GM12891 (cell line): ENCODE data around the gene RSPO4.

Experiments used
- DNase-seq: peaks from one replicate; pipeline ENCODE4 v3.0.0; 2011; ENCODE audit warnings: low spot score; ENCODE audit not compliant: insufficient read length
- FAIRE-seq: peaks from 2 replicates; lab custom pipeline; 2011; peaks lifted over from hg19 to GRCh38; lab: Jason Lieb, UNC
- PAX5 ChIP-seq: IDR thresholded peaks from 2 replicates; pipeline ENCODE4 v1.6.1; 2011; ENCODE audit warnings: low read length, moderate library complexity, mild to moderate bottlenecking; ENCODE audit not compliant: insufficient read depth, severe bottlenecking
- POLR2A ChIP-seq: IDR thresholded peaks from 2 replicates; pipeline ENCODE4 v1.6.1; 2011; ENCODE audit warnings: low read depth, low read length, control low read depth
- POLR2AphosphoS5 ChIP-seq: IDR thresholded peaks from 2 replicates; pipeline ENCODE4 v1.6.1; 2011; ENCODE audit warnings: low read depth, low read length, control low read depth
- POU2F2 ChIP-seq: IDR thresholded peaks from 2 replicates; pipeline ENCODE4 v1.6.1; 2011; ENCODE audit warnings: low read depth, mild to moderate bottlenecking, control low read depth, low read length, moderate library complexity
- SPI1 ChIP-seq: IDR thresholded peaks from 2 replicates; pipeline ENCODE4 v1.6.1; 2011; ENCODE audit warnings: low read depth, low read length, control low read depth
- TAF1 ChIP-seq: IDR thresholded peaks from 2 replicates; pipeline ENCODE4 v1.6.1; 2011; ENCODE audit warnings: low read depth, low read length, control low read depth

The RSPO4 gene

DNA sequence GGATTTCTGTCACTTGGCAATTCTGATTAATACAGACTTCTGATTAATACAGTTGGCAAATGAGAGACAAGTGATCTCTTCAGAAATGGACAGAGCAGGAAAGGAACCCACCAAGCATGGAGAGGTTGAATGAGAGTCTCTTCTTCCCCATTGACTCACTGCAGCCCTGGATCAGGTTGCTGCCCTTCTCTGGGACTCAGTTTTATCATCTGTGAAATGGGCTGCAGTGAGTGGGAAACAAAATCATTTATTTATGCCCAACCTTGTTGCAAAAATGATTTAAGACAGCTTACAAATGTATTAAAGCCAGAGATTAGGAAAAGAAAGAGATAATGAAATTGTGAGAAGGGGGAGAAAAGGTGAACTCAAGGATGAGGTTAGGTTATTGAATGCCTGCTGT, 20.8 kb upstream of the RSPO4 start:
- FAIRE-seq (no peak), DNase-seq (no peak)
- TF ChIP-seq POLR2A (no peak), POU2F2 (no peak), SPI1 (no peak), POLR2AphosphoS5 (no peak), PAX5 (no peak), TAF1 (no peak)

DNA sequence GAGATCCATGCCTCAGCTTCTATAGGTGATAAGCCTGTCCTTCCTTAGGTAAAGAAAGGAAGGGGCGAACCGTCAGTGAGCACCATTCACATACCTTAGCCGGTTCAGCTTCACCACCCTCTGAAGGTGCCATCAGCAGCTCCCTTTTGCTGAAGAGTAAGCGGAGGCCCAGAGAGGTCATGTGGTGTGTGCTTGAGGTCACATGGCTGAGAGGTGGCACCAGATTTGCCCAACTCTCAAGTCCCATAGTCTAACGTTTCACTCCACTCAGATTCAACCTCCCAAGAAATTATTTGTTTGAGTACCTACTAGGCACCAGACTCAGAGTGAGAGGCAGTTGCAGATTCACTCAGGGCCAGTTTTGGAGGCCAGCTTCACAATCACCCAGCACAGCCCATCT, 18.5 kb upstream of the RSPO4 start:
- TF ChIP-seq POLR2A: no peak
- TF ChIP-seq PAX5: no peak
- no peak for TF ChIP-seq TAF1
- no peak for TF ChIP-seq POLR2AphosphoS5
- no peak for TF ChIP-seq SPI1
- TF ChIP-seq POU2F2: no peak
- FAIRE-seq (no peak), DNase-seq (no peak)

DNA sequence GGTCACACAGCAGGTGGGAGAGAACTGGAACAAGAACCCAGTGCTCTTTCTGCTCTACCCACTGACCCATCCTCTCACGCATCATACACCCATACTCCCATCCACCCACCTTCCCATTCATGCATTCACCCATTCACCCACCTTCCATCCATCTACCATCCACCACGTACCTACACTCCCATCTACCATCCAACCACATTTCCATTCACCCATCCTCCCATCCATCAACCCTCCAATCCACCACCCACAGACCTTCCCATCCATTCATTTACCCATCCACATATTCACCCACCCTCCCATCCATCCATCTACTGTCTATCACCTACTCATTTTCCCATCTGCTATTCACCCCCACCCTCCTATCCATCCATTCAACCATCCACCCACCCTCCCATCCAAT, 17.2 kb upstream of the RSPO4 start:
- DNase-seq (no peak), FAIRE-seq (no peak)
- TF ChIP-seq PAX5: no peak

DNA sequence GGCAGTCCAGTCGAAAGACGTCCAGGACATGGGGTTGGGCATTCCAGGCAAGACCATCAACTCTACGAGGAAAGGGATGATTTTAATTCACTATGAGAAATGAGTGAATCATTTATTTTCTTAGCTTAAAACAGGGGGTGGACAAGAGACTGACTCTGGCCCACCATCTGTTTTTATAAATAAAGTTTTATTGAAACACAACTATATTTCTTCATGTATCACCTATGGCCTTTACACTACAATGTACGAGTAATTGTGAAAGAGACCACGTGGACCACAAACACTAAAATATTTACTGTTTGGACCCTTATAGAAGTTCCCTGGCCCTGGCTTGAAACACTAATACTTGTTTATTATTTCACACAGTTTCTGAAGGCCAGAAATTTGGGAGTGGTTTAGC, 15.6 kb upstream of the RSPO4 start:
- no peak for DNase-seq
- TF ChIP-seq POU2F2 (no peak), POLR2AphosphoS5 (no peak), SPI1 (no peak), TAF1 (no peak), PAX5 (no peak), POLR2A (no peak)
- no peak for FAIRE-seq

DNA sequence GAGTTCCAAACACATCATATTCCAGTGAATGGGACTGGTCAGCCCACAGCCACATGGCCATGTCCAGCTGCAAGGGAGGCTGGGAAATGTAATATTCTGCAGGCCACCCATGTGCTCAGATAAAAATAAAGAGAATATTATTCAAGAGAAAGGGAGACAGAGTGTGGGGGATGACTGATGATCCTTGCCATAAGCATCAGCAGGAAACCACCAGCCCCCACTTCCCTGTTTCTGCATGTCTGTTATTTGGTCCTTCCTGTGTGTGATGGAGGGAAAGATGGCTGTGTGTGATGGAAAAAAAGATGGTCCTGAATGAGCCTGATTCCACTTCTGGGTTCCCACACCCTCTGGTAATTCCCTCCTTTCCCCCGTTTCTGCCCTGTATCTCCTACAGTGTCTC, 13.1 kb upstream of the RSPO4 start:
- TF ChIP-seq POU2F2: no peak
- no peak for TF ChIP-seq PAX5
- 0 out of 2 replicates have a peak, but pooled peaks have one; percentile 10 for TF ChIP-seq SPI1
- TF ChIP-seq POLR2A: no peak
- TF ChIP-seq TAF1: no peak
- TF ChIP-seq POLR2AphosphoS5: no peak
- no peak for FAIRE-seq
- DNase-seq: no peak

DNA sequence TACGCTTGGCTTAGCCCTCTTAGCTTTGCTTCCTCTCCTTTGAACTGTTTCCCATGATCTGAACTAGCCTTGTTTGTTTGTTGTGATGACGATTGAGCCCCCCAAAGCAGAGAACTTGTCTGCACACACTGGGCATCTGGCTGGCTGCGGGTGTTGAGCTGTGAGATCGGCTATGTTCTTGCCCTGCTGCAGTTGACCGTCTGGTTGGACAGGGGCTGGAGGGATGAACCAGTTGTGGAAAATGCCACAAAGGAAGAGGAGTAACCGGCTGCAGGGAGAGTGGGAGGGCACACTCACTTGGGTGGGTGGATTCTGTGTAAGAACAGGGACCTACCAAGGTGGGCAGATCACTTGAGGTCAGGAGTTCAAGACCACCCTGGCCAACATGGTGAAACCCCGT, 12.4 kb upstream of the RSPO4 start:
- DNase-seq (no peak), FAIRE-seq (no peak)
- TF ChIP-seq POLR2AphosphoS5: no peak
- no peak for TF ChIP-seq TAF1
- no peak for TF ChIP-seq PAX5

DNA sequence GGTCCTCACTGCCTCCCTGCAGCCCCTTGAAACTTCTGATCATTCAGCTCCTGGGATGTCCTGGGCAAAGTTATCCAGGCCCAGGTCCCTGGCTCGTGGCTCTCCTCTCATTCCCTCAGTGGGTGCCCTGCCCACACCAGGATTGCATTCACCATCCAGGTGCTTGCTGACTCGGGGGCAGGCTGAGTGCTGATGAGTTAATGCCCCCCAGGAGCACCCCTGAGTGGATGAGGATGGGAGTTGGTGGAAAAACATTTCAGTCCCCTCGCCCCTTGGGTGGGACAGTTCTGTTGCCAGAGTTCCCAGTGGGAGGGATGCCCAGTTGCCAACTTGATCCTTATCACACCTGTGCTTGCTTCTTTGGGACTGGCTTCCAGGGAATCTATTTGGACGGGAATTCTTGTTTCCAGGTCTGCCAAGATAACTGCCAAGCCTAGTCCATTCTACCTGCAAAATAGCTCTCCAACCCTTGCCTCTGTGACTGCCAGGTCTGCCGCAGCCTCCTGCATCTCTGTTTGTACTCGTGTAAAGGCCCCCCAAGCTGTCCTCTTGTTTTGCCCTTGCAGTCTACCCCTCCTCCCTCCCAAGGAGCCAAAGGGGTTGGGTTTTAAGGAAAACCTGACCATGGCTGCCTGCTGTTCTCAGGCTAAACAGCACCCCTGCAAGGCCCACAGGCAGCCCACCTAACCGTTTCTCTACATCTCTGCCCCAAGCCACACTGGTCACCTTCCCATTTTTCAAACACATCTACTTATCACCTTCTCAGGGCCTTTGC, 11.6 kb upstream of the RSPO4 start:
- no peak for FAIRE-seq
- TF ChIP-seq TAF1 (no peak), PAX5 (no peak), POU2F2 (no peak), POLR2A (no peak), POLR2AphosphoS5 (no peak), SPI1 (no peak)
- no peak for DNase-seq

DNA sequence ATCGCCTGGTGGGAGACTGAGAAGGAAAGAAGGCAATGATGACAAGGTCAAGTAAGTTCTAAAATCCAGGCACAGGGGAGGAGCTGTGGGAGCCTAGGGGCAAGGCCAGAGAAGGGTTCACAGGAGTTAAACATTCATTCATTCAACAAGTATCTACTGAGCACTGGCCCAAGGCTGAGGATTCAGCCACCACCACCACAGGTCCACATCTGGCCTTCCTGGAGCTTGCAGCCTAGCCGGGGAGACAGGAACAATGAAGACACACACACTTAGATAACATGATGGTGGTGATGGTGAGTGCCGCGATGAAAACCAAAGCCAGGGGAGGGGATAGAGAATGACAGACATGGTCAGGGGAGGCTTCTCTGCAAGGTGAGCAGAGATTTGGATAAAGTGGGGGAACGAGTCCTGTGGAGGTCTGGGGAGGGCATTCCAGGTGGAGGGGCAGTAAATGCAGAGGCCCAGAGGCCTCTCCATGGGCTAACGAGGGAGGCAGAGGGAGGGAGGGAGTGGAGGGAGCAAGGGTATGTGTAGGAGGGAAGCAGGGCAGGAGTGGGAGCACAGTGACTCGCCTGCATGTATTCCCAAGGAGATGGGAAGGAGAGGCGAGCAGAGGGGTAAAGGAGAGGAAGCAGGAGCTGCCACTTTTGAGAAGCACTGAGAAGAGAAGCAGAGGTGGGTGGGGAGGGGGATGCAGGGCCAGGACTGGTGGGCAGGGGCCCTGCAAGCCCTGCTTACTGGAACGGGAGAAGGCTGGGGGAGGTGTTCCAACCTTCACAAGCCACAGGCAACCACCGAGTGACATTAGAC, 10.5 kb upstream of the RSPO4 start:
- TF ChIP-seq POLR2AphosphoS5 (no peak), POLR2A (no peak), TAF1 (no peak), SPI1 (no peak), POU2F2 (no peak), PAX5 (no peak)
- FAIRE-seq (no peak), DNase-seq (no peak)

DNA sequence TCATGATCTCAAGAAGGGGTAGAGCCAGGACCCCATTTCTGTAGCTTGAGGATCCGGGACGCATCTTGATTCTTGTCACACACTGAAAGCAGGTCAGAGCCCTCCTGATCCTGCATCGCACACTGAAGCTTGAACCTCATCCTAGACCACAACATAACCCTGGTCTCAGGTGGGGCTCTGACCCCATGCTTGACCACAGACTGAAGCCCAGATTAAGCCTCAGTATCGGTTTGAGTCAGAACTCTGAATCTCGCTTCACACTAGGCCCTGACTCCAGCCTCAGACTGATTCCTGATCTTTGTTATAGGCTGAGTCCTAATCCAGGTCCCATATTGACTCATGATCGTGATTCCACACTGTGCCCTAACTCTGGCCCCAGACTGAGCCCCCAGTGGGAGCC, 8.5 kb upstream of the RSPO4 start:
- FAIRE-seq (no peak), DNase-seq (no peak)

DNA sequence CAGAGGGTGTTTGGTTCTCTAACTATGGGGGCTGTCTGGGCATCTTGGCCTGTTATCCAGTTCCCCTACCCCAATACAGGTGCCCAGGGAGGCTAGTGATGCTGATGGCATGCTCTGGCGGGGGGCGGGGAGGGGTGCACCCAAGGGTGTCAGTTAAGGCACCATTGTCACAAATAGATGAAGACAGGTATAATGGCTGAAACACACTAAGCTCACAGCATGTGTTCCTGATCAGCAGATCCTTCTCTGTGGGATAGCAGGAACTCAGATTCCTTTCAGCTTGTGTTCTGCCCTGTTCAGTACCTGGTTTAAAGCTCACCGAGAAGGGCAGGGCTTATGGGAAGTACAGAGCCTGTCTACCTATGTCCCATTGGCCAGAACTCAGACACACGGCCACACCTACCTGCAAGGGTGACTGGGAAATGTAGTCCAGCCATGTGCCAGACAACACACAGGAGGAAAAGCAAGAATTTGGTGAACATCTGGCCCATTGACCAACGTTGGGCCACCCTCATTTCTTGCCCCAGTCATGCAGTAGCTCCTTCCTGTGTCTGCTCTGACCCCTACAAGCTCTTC, 3.4 kb upstream of the RSPO4 start:
- DNase-seq: no peak
- FAIRE-seq: peak; percentile 83
- no peak for TF ChIP-seq POLR2A

More for the DNA sequence above, 8.5 kb upstream of the RSPO4 start:
- TF ChIP-seq POLR2A (no peak), POU2F2 (no peak), TAF1 (no peak)

DNA sequence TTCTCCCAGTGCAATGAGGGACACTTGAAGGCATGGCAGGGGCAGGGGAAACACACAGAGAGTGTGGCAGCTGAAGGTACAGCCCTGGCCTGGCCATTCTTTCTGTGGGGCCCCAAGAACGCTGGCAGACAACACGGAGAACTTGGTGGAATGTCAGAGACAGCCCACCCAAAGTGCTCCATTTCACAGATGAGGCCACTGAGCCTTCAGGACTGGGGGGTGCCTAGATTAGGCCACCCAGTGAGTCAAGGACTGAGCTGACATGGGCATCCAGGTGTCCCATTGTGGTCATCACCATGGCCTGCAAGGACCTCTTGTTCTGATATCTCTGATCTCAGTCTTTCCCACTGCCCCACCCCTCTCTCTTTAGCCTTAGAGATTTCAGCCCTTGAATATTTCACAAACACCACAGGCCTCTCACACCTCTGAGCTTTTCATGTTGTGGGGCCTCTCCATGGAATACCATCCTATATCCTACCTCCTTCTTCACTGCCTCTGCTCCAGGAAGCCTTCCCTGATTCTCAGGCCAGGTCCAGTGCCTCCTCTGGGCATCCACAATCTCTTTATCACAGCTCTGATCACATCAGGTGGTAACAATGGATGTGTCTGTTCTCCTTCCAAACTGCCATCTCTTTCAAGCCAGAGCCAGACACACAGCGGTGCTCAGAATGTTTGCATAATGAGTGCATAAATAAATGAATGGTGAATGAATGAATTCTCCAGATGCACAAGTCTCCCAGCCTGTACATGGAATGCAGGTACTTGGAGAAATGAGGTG, 2.0 kb upstream of the RSPO4 start:
- DNase-seq: no peak
- no peak for FAIRE-seq
- TF ChIP-seq POLR2A: no peak
- TF ChIP-seq POU2F2: no peak
- TF ChIP-seq POLR2AphosphoS5: no peak
